Measurements from ENCODE around the gene RLBP1.

The RLBP1 gene

GRCh38 chr15:89177633-89178306 is 43.6 kb downstream of the RLBP1 start:
- DNase-seq = peak; percentile 28

- no peak for DNase-seq
Observed at GRCh38 chr15:89177116-89177515, 44.3 kb downstream of the RLBP1 start.

- DNase-seq = no peak
Observed at GRCh38 chr15:89175617-89176191, 45.7 kb downstream of the RLBP1 start.

GRCh38 chr15:89174476-89174875 is 46.9 kb downstream of the RLBP1 start:
- no peak for DNase-seq

- DNase-seq = no peak
Observed at GRCh38 chr15:89172921-89173320, 48.5 kb downstream of the RLBP1 start.

GRCh38 chr15:89171136-89172072 is 50.0 kb downstream of the RLBP1 start:
- no peak for DNase-seq

- no peak for DNase-seq
Observed at GRCh38 chr15:89170364-89170763, 51.0 kb downstream of the RLBP1 start.

- DNase-seq = no peak
Observed at GRCh38 chr15:89168316-89168833, 53.0 kb downstream of the RLBP1 start.

- no peak for DNase-seq
Observed at GRCh38 chr15:89167267-89168176, 53.9 kb downstream of the RLBP1 start.

GRCh38 chr15:89165677-89166076 is 55.7 kb downstream of the RLBP1 start:
- DNase-seq = no peak

- no peak for DNase-seq
Observed at GRCh38 chr15:89164712-89165211, 56.6 kb downstream of the RLBP1 start.

GRCh38 chr15:89163271-89164055 is 57.9 kb downstream of the RLBP1 start:
- no peak for DNase-seq

- no peak for DNase-seq
Observed at GRCh38 chr15:89161666-89162065, 59.7 kb downstream of the RLBP1 start.

All from activated effector memory CD4-positive, alpha-beta T cell treated with Interleukin-2 at 50 U/mL for 16 hours (primary cell).